Activated T-cell treated with anti-CD3 and anti-CD28 coated beads for 24 hours (primary cell): ENCODE measurements around the gene ATXN8OS.
"Not testable (repeated sequence)": the region's sequence is repeated elsewhere in the genome, so short reads cannot be mapped to it uniquely, and the experiment has no call there.

ENCODE experiments used
- DNase-seq: peaks from one replicate; pipeline ENCODE4 v3.0.0-alpha.2; 2020; ENCODE audit warnings: low read depth

ATXN8OS gene

DNA sequence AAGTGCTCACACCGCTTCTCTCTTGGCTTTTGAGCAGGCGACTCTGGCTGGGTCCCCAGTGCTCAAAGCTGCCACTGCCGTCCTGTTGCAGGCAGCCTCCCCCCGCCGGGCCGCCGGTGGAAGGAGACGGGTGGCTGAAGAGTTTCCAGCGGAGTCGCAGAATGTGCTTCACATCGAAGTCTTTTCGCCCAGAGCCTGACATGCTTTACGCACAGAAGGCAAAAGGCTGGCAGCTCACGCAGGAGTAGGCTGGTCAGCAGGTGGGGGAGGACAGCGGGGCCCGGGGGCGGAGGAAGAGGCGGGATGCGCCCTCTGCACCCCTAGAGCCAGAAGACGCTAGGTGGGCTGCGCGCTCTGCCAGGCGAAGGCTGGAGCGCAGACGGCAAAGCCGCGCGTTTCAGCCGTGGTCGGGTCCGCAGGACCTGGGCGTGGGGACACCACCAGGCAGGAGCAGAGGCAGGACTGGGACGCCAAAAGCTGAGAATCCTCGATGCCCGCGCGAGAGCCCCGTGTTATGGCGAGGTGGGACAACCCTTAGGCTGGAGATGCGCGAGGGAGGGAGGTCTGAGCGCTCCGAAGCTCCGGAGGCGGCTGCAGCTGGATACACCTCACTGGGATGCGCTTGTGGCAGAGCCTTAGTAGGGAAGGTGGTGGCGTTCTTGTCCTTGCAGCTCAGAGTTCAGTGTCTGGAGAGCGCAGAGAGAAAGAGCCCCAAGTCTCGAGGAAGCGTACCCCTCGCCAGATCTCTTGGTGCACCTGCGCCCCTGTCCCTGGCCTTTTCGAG, at the start of gene ATXN8OS:
Gene ATXN8OS, plus strand, starts transcription at position 329 of the 784 bp plus-strand sequence.
- no peak for DNase-seq

DNA sequence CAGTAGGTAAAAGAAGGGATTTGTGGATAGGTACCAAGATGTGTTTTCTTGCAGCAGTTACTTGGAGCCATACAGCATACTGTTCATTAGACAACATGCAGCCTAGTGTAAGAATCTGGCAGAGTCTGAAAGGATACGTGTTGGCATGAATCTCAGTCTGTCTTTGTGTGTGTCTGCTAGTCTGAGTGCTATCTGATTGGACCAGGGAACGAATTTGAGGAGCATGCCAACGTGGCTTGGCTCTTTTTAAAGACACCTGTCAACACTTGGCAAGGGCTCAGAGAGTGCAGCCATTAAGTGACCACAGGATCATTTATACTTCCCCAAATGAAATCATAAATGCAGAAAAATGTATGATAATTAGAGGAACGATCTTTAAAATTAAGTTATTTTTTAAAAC, 27.6 kb upstream of the ATXN8OS start:
- DNase-seq: no peak

DNA sequence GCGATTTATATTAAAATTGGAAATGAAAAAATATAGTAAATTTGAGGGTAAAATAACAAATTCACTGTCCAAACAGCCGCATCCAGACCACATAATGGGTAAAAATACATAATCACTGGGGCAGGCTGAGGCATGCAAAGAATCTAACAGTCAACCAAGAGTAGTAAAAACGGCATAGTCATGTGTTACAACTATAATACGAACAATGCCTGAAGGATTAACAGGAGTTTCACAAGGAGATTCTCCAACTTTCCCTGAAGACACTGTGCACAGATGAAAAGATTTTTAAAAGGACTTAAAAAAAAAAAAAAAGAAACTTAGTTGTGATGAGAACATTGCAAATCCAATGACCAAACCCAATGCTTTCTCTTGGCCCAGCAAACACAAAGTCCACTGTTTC, 20.4 kb upstream of the ATXN8OS start:
- DNase-seq: no peak

DNA sequence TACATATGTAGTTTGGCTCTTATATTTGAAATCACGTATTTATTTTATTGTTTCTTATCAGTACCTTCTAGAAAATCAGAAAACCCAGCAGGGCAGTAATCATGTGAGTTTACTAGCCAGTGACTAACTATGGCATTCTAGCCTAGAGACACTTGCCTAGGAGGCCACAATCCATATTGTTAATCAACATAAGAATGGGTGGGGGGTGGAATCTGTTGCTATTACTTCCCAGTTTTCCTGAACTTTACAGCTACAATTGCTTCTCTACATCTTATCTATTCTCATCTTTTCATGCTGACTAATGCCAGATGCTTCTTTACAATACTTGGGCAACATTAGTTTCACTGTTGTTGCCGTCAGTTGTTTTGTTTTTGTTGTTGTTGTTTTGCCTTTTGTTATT, 18.7 kb upstream of the ATXN8OS start:
- DNase-seq: no peak

DNA sequence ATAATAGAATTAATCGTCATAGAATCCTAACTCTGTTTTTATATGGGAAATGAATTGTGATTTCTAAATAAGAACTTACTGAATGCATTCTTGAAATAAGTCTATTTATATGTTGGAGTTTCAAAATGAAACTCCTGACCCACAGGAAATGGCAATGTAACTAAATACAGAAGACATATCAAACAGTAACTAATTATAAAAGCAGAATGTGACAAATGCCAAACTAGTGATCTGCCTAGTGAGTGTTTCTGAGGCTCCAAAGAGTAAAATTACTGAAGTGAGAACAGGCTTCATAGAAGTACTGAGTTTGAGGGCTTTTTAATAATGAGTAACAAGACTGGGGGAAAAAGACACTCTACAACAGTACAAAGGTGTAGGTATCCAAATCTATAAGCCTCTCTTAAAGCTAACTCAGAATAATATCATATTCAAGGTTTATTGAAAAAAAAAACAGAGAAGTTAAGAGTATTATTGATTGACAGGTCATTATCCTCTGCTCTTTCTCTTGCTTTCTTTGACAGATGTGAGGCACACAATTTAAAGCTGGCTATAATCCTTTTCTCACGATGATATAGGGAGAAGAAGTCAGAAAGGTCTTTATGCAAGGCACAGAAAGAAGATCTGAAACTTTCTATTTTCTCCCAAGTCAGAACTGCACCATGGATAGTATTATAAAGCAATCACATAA, 17.4 kb upstream of the ATXN8OS start:
- DNase-seq: no peak

DNA sequence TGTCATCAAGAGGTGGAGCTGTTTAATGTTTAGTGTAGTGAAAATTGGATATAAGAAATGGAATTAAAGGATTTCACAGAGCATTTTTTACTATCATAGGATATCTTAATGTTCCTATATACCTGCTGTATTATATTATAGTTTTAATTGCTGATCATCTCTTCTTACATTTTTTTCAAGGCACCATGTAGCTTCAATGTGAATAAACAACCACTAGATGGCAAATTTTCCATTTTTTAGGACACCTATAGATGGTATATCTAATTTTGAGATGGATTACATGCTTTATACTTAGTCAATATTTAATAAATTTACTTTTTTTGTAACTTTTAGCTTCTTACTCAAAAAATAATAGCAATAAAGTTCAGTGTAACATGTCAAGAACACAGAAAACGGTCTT, 9.0 kb upstream of the ATXN8OS start:
- no peak for DNase-seq

DNA sequence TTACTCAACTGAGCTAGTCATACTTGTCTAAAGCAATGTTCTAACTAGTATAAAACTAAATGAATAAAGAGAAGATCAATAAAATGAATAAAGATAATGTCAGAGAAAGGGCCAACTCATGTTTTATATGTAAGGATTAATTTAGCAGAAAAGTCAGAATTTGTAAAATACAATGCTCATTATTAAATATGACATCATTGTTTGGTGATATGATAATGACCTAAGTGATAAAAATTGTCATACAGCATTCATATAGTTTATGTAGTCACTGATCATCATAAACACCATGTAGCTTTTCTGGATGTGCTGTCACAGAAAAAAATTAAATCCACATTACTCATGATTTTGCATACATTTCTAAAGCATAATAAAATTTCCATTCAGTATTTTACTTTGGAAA, 3.1 kb upstream of the ATXN8OS start:
- no peak for DNase-seq

DNA sequence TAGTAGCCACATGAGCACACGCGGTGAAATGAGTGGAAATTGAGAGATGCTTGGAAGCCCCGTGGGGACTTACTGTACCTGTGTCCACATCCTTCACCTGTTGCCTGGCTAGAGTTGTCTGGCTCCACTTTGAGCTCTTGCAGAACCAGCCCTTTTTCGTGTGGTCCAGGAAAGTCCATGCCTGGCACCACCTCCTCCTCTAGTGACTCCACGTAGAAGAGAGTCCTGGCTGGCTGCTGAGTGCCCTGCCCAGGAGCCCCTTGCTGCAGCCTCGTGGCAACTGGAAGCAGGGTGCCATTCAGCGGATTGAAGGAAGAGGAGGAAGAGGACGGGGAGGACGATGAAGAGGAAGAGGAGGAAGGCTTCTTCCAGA, 515 bp upstream of the ATXN8OS start:
- DNase-seq: no peak

DNA sequence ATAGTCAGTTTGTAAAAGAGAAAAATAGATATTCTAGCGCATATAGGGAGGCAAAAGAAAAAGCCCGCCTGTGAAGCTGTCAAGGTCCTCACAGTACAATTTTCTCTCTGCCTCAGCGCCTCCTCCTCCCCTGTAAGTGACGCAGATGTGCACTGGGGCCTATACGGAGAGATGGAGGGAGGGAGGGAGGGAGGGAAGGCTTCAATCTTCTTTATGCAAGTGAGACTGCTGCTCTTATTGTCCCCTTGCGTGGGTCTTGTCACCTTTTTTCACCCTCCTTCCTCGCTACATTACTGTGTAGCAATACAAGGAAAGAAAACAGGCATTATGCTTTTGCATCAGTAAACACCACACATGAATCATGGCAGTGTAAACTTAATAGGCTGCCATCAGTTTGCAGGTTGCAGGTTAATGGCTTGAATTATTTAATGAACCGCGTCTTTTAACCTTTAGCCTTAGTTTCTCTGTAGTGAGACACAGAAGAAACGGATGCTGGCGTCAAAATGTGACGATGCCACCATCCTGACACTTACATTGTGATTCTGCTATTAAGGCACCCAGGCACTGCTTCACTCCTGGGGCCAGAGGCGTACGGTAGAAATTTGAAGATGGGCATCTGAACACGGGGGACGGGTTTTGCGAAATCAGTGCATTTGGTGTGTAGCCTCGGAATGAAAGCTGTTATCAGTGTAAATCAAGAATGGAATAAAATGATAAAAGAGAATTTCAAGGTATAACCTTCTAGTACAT, 905 bp downstream of the ATXN8OS start, which contains the start of gene KLHL1:
Gene KLHL1, minus strand, starts transcription at position 97 of the 750 bp plus-strand sequence. CDS start 753 bp downstream, outside the sequence.
- no peak for DNase-seq

DNA sequence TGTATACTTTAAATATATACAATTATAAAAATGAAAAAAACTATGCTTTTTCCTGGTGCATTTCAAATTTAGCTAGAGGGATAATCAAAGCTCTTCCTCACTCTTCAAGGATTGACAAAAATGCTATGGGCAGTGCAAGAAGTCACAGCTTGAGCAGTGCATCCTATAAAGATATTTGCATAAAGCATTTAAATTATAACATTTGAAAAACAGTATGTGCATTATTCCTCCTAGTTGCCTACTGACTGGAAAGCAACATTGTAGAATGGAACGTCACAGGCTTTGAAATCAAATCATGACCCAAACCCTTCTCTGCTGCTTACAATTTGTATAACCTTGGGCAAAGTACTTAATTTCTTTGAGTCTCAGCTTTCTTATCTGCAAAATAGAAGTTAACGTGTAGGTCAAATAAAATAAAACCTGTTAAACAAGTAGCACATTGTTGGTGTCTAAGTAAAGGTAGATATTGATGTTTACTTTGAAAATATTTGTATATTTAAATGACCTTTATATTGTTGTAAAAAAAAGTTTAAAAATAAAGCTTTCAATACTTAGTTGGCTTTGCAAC, 9.8 kb downstream of the ATXN8OS start:
- DNase-seq: no peak

DNA sequence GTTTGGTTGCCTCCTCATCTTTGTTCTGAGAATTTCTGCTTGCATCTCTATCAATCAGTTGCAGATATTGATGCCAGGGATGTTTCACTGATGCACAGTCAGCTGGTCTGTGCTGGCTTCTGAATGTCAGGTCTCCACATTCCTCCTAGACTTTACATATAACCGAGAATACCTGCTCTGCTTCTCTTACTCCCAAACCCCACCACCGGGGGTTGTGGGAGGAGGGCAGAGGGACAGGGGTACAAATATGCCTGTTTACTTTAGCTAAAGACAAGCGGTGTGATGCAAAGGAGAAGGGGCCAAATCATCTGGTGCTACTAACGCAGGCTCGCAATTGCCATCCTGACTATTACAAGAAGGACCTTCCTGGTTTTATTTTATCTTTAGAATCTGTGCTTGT, 18.1 kb downstream of the ATXN8OS start:
- no peak for DNase-seq

DNA sequence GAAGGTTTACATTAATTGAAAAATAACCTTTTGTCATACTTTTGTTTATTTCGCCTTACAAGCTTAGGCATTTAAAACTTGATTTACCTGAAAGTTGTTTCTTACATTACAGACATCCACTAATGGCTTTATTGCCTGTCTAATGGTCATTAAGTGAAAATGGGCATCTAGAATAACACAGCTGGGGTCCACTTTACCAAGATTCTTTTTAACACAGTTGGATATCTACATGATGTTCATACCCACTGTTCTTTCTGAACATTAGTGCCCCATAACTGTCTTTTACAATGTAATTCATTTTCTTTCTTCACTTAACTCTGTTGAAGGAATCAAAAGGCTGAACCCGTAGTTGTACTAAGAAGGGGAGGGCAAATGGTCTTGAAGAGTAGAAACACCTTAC, 20.5 kb downstream of the ATXN8OS start:
- DNase-seq: no peak

DNA sequence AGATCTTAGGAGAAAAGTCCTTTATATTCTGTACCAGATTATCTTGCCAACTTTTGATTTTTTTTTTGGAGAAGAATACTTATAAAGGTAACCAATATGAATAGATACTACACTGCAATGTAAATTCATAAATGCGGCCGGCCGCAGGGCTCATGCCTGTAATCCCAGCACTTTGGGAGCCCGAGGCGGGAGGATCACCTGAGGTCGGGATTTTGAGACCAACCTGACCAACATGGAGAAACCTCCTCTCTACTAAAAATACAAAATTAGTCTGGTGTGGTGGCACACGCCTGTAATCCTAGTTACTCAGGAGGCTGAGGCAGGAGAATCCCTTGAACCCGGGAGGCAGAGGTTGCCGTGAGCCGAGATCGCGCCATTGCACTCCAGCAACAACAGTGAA, 35.0 kb downstream of the ATXN8OS start:
- DNase-seq: not testable (repeated sequence)

DNA sequence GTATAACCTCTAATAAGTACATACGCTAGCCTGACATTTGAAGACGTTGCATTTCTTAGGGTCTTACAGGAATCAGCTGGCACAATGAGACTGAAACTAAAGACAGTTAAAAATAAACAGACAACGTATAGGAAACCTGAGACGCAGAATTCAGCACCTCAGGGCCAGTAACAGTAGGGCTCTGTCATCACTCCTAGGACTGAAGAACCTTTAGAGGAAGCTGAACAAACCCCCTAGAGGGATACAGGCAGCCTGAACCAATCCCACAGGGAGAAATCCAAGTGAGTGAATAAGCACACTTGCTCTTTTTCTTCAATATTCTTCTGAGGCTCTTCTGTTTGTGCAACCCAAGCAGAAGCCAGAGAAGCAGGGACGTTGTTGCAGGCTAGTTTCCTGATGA, 54.5 kb downstream of the ATXN8OS start:
- DNase-seq: no peak

DNA sequence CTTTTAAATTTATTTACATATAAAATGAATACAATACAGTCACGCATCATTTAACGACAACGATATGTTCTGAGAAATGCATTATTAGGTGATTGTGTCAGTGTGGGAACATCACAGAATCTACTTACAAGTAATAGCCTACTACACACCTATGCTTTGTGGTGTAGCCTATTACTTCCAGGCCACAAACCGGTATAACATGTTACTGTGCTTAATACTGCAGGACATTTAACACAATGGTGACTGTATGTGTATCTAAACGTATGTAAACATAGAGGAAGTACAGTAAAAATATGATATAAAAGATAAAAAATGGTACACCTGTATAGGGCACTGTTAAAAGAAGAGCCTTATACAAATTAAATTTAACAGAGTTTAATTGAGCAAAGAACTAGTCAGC, 63.1 kb downstream of the ATXN8OS start:
- DNase-seq: no peak

DNA sequence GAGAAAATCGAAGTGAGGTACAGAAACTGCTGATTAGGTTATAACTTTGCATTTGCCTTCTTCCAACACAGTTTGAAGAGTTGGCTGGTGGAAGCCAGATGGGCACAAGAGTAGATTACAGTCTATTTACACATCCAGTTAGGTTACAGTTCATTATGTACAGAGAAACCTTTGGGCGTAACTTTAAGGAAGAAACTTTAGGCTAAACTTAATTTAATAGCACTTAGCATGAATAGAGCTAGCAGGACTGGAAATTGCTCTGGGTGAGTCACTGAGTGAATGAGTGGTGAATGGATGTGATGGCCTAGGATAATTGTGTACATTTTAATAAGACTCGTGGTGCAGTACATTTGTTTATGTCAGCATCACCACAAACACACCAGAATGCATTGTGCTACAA, 63.5 kb downstream of the ATXN8OS start:
- DNase-seq: no peak

DNA sequence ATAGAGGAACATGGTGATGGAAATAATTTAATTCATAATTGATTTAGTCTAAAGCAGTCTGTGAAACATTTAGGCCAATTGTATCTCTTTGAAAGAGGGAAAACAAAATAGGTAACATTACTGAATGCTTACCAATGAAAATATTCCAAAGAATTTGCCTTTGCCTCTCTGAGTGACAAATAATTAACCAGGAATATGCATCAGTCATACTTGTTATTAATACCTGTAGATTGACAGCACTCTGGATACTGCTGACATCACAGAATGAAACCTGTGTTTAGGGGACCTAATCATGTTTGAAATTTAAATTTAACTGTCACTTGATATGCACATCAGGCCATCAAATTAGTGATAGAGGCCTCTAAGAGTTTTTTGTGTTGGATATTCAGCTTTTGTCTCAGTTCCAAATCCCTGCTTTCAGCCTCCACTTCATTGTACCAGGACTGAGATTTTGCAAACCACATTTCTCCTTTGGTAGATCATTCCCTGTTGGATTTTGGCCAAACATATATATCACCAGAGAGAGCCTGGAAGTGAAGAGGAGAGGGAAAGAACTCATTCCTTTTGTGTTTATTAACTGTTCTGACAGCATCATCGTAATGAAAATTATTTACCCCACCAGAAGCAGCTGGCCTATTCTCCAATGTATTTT, 65.4 kb downstream of the ATXN8OS start:
- DNase-seq: no peak

DNA sequence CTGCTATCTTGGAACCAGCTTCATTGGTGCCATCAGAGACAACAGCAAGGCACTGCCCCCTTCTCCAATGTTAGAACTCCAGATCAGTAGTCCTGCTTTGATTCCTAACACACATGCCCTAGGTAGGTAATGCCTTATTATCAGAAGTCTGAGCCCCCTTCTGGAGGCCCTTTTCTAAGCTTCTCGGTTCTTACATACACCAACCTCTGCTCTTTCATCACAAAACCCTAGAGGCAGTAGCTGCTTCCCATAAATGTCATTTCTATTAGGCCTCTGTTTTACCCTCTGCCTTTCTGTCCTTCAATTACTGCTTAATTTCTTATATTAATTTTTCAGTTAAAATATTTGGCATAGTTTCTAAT, 66.0 kb downstream of the ATXN8OS start:
- no peak for DNase-seq

DNA sequence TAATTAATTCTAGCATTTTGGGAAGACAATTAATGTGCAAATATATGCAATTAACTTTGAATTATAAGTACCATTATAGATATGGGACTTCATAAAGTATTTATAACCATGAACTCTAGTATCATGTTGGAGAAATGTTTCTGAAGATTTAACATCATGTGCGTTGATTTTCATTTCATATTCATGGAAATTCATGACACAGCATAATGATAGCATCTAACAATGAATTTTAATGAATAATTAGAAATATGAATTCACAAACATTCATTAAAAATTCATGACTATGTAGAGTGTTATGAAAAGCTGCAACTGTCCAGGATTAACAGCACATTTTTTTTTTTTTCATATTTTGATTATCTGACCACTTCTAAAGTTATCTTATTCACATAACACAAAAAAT, 70.7 kb downstream of the ATXN8OS start:
- no peak for DNase-seq
